Sigmoid colon (tissue), 7 donors: Measurements from ENCODE around the gene WDR90. TPM values are rescaled to one million over a fixed set of nuclear protein-coding genes. Genes with fewer than 3 reads are reported as not detected.

Source experiments
- DNase-seq: peaks from one replicate; pipeline ENCODE4 v3.0.0-alpha.2; 2019
- H3K27ac ChIP-seq, 4 donors: fragments of 200-600 bp; sonication (generic); one replicate each; pipeline ENCODE4 v1.5.1; 2016 to 2019; ENCODE audit warnings: mild to moderate bottlenecking in 1 of 4
- H3K27me3 ChIP-seq, 3 donors: fragments of 200-600 bp; sonication (generic); one replicate each; pipeline ENCODE4 v1.5.1; 2019; ENCODE audit warnings: mild to moderate bottlenecking in 1 of 3
- H3K36me3 ChIP-seq, 4 donors: fragments of 200-600 bp; sonication (generic); one replicate each; pipeline ENCODE4 v1.5.1; 2016 to 2019
- H3K4me1 ChIP-seq, 4 donors: fragments of 200-600 bp; sonication (generic); one replicate each; pipeline ENCODE4 v1.5.1; 2017 to 2019
- H3K4me3 ChIP-seq, 4 donors: fragments of 200-600 bp; sonication (generic); one replicate each; pipeline ENCODE4 v1.5.1; 2017 to 2019; ENCODE audit warnings: mild to moderate bottlenecking in 2 of 4, moderate library complexity in 1 of 4
- H3K9me3 ChIP-seq, 4 donors: fragments of 200-600 bp in 3 of 4; sonication (generic) in 3 of 4; one replicate each; pipeline versions ENCODE4 v1.5.1 to v1.6.1; 2013 to 2019
- EP300 ChIP-seq, 4 donors: sonication (generic); formaldehyde crosslinking; IDR thresholded peaks; one replicate each; pipeline ENCODE4 v1.6.1; 2017; ENCODE audit warnings: antibody characterized with exemption in 4 of 4
- POLR2A ChIP-seq, 2 donors: fragments of 450-650 bp; IDR thresholded peaks; one replicate each; pipeline ENCODE4 v1.6.1; 2016; ENCODE audit warnings: antibody characterized with exemption in 2 of 2, mild to moderate bottlenecking in 2 of 2, moderate library complexity in 2 of 2
- POLR2AphosphoS5 ChIP-seq, 4 donors: sonication (generic); formaldehyde crosslinking; IDR thresholded peaks; one replicate each; pipeline ENCODE4 v1.6.1; 2017; ENCODE audit warnings: antibody characterized with exemption in 4 of 4
- WGBS, 2 donors: extraction: QIAGEN DNeasy Blood & Tissue Kit; methylation state at CpG; one replicate each; pipeline ENCODE4 v1.1.7; 2013; 5-methylcytosine and 5-hydroxymethylcytosine counted together
- intact Hi-C: fragments of 100-400 bp; cut with DNase I; formaldehyde crosslinking; loops from one replicate; pipeline ENCODE4 v1.15.1; 2023
- polyA plus RNA-seq, 3 donors: library from polyadenylated mRNA; stranded (reverse); fragments of 200-250 nt; gene quantifications; one replicate each; pipeline ENCODE4 v1.2.3, GENCODE V29; 2013
- total RNA-seq, 4 donors: library from RNA; depleted of rRNA; stranded (reverse); fragments of >200 nt; gene quantifications; one replicate each; pipeline ENCODE4 v1.1.0, GENCODE V29; 2016
- TF ChIP-seq, protein P1 (sequence below), 4 experiments: fragments of 450-650 bp in 3 of 4; fragments of 200-600 bp in 1 of 4; IDR thresholded peaks; one replicate each; pipeline ENCODE4 v1.5.1; 2016 to 2019; ENCODE audit warnings: antibody characterized with exemption in 4 of 4, mild to moderate bottlenecking in 3 of 4, moderate library complexity in 2 of 4
- donor health status: healthy with polysubstance abuse.
- donor health status: Bipolar disorder and iron deficiency.
- donor health status: healthy.

The WDR90 gene
- total and polyA plus RNA-seq, 7 donors = 5.4 to 49.0 (median 10.3) TPM

DNA sequence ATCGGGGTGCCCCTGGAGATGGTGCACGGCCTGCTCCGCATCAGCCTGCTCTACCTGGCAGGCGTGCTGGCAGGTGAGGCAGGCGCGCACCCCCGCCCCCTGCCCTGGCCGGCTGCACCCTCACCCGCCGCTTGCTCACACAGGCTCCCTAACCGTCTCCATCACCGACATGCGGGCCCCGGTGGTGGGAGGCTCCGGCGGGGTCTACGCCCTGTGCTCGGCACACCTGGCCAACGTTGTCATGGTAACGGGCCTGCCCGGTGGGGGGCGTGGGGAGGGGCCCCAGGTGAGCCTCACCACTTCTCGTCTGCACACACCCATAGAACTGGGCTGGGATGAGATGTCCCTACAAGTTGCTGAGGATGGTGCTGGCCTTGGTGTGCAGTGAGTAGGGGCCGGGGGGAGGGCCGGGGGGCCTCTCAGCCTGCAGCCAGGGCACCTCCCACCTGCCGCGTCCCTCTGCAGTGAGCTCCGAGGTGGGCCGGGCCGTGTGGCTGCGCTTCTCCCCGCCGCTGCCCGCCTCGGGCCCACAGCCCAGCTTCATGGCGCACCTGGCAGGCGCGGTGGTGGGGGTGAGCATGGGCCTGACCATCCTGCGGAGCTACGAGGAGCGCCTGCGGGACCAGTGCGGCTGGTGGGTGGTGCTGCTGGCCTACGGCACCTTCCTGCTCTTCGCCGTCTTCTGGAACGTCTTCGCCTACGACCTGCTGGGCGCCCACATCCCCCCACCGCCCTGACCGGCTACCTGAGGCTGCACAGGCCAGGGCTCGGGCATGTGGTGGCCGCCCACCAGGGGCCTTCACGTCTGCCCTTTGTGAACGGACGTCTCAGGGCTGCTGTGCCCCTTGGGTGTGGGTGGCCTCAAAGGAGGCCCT lies 28.4 kb downstream of the WDR90 start:
- Histone ChIP-seq H3K27ac (no peak overlapping the region), H3K36me3 (peaks cover 15 to 27% (median 19%) of the 10 kb centered on the region in 4 donors), H3K4me3 (no peak overlapping the region), H3K4me1 (peaks cover 0 to 50% (median 40%) of the 10 kb centered on the region in 4 donors), H3K27me3 (no peaks in the 10 kb centered on the region), H3K9me3 (no peaks in the 10 kb centered on the region)
- intact Hi-C loops = no loop called here
- DNase-seq = no peak
- 49 to 63% methylated on average over 57 of the region's 57 CpGs for WGBS, 2 donors
- TF ChIP-seq POLR2A (IDR thresholded peaks at IDR 0.05) = no peak
- TF ChIP-seq EP300 (IDR thresholded peaks at IDR 0.05) = no peak
- no peak for TF ChIP-seq POLR2AphosphoS5 (IDR thresholded peaks at IDR 0.05)
- TF ChIP-seq, protein P1, sequence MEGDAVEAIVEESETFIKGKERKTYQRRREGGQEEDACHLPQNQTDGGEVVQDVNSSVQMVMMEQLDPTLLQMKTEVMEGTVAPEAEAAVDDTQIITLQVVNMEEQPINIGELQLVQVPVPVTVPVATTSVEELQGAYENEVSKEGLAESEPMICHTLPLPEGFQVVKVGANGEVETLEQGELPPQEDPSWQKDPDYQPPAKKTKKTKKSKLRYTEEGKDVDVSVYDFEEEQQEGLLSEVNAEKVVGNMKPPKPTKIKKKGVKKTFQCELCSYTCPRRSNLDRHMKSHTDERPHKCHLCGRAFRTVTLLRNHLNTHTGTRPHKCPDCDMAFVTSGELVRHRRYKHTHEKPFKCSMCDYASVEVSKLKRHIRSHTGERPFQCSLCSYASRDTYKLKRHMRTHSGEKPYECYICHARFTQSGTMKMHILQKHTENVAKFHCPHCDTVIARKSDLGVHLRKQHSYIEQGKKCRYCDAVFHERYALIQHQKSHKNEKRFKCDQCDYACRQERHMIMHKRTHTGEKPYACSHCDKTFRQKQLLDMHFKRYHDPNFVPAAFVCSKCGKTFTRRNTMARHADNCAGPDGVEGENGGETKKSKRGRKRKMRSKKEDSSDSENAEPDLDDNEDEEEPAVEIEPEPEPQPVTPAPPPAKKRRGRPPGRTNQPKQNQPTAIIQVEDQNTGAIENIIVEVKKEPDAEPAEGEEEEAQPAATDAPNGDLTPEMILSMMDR (IDR thresholded peaks at IDR 0.05) = no peak

DNA sequence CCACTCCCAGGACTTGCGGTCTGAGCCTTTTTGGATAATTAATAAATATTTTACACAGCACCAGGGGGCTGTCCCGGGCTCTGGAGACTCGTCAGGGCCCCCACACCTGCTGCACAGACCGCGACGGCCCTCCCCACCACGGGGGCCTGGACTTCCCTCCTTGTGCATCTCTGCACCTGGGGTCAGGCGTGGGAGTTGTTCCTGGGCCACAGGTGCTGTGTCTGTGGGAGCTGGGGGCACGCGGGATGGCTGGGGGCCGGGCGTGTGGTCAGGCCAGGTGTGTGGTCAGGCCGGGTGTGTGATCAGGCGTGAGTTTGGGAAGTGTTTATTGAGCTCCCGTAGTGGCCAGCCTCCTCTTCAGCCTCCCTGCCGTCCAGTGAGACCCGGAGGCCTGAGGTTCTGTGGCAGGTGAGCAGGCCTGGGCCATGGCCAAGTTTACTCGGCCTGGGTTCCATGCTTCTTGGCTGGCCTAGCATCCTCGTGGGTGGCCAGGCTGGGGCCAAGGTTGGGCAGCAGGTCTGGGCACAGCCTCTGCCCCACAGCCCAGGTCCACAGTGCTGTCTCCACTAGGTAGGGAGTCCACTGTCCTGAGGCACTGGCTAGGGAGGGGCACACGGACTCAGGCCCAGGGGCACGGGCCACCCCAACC lies 29.2 kb downstream of the WDR90 start:
- WGBS, 2 donors = 76 to 79% methylated on average over 21 of the region's 21 CpGs
- Histone ChIP-seq H3K4me1 (peaks cover 0 to 58% (median 48%) of the 10 kb centered on the region in 4 donors), H3K27ac (peak overlapping the region in 1 of 4 donors; percentile 99), H3K27me3 (no peaks in the 10 kb centered on the region), H3K4me3 (no peak overlapping the region), H3K9me3 (no peaks in the 10 kb centered on the region), H3K36me3 (peaks cover 14 to 27% (median 18%) of the 10 kb centered on the region in 4 donors)
- TF ChIP-seq POLR2A (IDR thresholded peaks at IDR 0.05) (no peak), POLR2AphosphoS5 (IDR thresholded peaks at IDR 0.05) (no peak), EP300 (IDR thresholded peaks at IDR 0.05) (no peak)
- TF ChIP-seq, protein P1 (IDR thresholded peaks at IDR 0.05) = no peak
- intact Hi-C loops = no loop called here
- no peak for DNase-seq

DNA sequence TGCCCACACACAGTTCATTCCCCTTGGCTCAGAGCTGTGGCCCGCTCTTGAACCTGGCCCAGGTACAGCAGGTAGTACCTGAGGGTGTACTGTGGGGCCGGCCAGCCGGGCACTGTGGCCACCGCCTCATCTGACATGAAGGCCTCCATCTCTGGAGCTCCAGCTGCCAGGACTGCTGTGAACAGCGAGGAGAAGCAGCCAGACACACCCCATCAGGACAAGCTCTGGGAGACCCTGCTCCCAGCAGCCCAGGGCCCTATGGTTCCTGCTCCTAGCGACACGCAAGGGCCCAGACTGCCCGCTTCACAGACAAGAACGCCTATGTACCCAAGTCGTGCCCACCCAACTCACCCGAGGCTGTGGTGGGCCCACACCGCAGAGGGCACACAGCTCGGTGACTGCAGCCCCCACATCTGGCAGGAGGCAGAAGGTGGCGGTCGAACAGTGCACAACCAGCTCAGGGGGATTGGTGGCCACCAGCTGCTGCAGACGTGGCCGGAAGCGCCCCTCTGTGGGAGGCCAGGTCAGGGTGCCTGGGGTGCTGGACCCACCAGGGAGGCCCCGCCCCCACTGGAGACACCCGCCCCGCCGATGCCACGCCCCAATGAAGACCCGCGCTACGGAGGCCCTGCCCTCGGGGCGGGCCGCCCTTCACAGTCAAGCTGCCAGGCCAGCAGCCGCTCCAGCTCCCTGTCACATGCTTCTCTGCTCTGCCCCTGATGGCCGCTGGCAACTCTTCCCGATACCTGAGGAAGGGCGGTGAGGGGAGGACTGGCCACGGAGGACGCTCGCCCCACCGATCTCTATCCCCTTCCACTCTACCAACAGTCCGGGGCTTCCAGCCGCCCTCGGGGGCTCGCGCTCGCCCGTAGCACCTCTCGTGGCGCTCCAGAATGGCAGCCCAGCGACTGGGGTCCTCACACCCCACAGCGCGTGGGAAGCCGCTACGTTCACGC lies 30.0 kb downstream of the WDR90 start:
- no peaks in the 10 kb centered on the region for H3K9me3 ChIP-seq
- TF ChIP-seq, protein P1 (IDR thresholded peaks at IDR 0.05) = no peak
- TF ChIP-seq POLR2AphosphoS5 (IDR thresholded peaks at IDR 0.05) = no peak
- no peak for TF ChIP-seq EP300 (IDR thresholded peaks at IDR 0.05)
- no peak for TF ChIP-seq POLR2A (IDR thresholded peaks at IDR 0.05)
- no peaks in the 10 kb centered on the region for H3K27me3 ChIP-seq
- H3K36me3 ChIP-seq = peaks cover 14 to 19% (median 17%) of the 10 kb centered on the region in 4 donors
- peak overlapping the region; percentile 17 to 95 (median 86) for H3K4me3 ChIP-seq
- H3K4me1 ChIP-seq = peaks cover 0 to 64% (median 55%) of the 10 kb centered on the region in 4 donors
- H3K27ac ChIP-seq = peak overlapping the region; percentile 94 to 99 (median 96)
- peak; percentile 90 for DNase-seq
- intact Hi-C loops = no loop called here
- 25 to 27% methylated on average over 51 to 52 of the region's 52 CpGs for WGBS, 2 donors
